HepG2 (cell line): ENCODE results near the gene GRM7. TPM values are rescaled to one million over a fixed set of nuclear protein-coding genes. Genes with fewer than 3 reads are reported as not detected.

Experiments
- ATAC-seq: fragments of 200-7000 bp; cut with Tn5 transposase; 3 replicates; pipeline ENCODE4 v1.9.1; 2020; ENCODE audit warnings: mild to moderate bottlenecking, moderate library complexity
- BruUV-seq: library from RNA; stranded (reverse); fragments of 400-500 nt; replicated peaks from 2 replicates; lab custom pipeline; 2021; lab: Mats Ljungman, UMichigan
- CTCF ChIA-PET: fragments of 300-600 bp; formaldehyde crosslinking; extraction: SDS; loops from one replicate; lab custom pipeline; 2021; ENCODE audit warnings: low total read pairs, inconsistent platforms, low intra/inter-chr PET ratio; lab: Yijun Ruan, JAX
- POLR2A ChIA-PET: fragments of 350-600 bp; sonication (Branson Sonifier 250); formaldehyde crosslinking; loops from one replicate; lab custom pipeline; 2020; ENCODE audit warnings: antibody characterized with exemption, inconsistent platforms; lab: Yijun Ruan, JAX
- DNase-seq: peaks from one replicate; pipeline ENCODE4 v3.0.0-alpha.2; 2015; ENCODE audit warnings: low spot score
- FAIRE-seq: peaks from 3 replicates; lab custom pipeline; 2011; peaks lifted over from hg19 to GRCh38; lab: Jason Lieb, UNC
- H2AFZ ChIP-seq: one replicate; pipeline ENCODE4 v1.6.1; 2011; ENCODE audit warnings: low read length, inconsistent platforms
- H3K27ac ChIP-seq: fragments of 300-600 bp; 3 replicates; pipeline ENCODE4 v1.8.0; 2011; ENCODE audit warnings: mixed run types, mild to moderate bottlenecking, mixed read lengths, low read length, inconsistent platforms; ENCODE audit not compliant: insufficient read depth; ENCODE audit errors: extremely low read length
- H3K27me3 ChIP-seq, 2 experiments: fragments of 200-600 bp in 1 of 2; 2 replicates in 1 of 2; 3 replicates in 1 of 2; pipeline versions ENCODE4 v1.6.0 to v1.8.0; 2011; ENCODE audit warnings: low read length in 2 of 2, mild to moderate bottlenecking in 2 of 2, moderate library complexity in 2 of 2, inconsistent platforms in 1 of 2; ENCODE audit not compliant: insufficient read depth in 2 of 2, control insufficient read depth in 1 of 2
- H3K36me3 ChIP-seq, 2 experiments: fragments of 200-600 bp in 1 of 2; replicated peaks in 1 of 2; 2 replicates in 1 of 2; 3 replicates in 1 of 2; pipeline versions ENCODE4 v1.5.1 to v1.8.0; 2011; ENCODE audit warnings: low read length in 2 of 2, inconsistent platforms in 1 of 2; ENCODE audit not compliant: insufficient read depth in 2 of 2, control insufficient read depth in 1 of 2
- H3K4me1 ChIP-seq: 2 replicates; pipeline ENCODE4 v1.5.1; 2012; ENCODE audit warnings: low read length, inconsistent platforms; ENCODE audit not compliant: insufficient read depth
- H3K4me2 ChIP-seq: 2 replicates; pipeline ENCODE4 v1.6.0; 2011; ENCODE audit warnings: low read depth, low read length, inconsistent platforms
- H3K4me3 ChIP-seq, 3 experiments: fragments of 200-600 bp in 1 of 3; sonication (generic), shearing (Covaris generic) in 1 of 3; replicated peaks in 1 of 3; 2 replicates each; pipeline ENCODE4 v1.5.1; 2011 to 2016; ENCODE audit warnings: low read length in 3 of 3, inconsistent platforms in 2 of 3, low read depth in 2 of 3, mild to moderate bottlenecking in 2 of 3, control low read depth in 1 of 3, mixed read lengths in 1 of 3; ENCODE audit not compliant: insufficient read depth in 1 of 3
- H3K79me2 ChIP-seq: one replicate; pipeline ENCODE4 v1.6.1; 2011; ENCODE audit warnings: low read length, inconsistent platforms; ENCODE audit not compliant: insufficient read depth
- H3K9ac ChIP-seq: 2 replicates; pipeline ENCODE4 v1.6.0; 2011; ENCODE audit warnings: mild to moderate bottlenecking, low read depth, low read length, inconsistent platforms; ENCODE audit not compliant: insufficient read depth
- H3K9me3 ChIP-seq: 2 replicates; pipeline ENCODE4 v1.5.1; 2012; ENCODE audit warnings: mild to moderate bottlenecking, low read length
- H4K20me1 ChIP-seq: 2 replicates; pipeline ENCODE4 v1.6.0; 2011; ENCODE audit warnings: inconsistent platforms, mild to moderate bottlenecking, low read length, moderate library complexity; ENCODE audit not compliant: insufficient read depth
- GATAD2A ChIP-seq: IDR thresholded peaks from 2 replicates; pipeline ENCODE4 v1.6.1; 2016
- GMEB1 ChIP-seq: sonication (generic); formaldehyde crosslinking; IDR thresholded peaks from 2 replicates; pipeline ENCODE4 v1.5.1; 2020; ENCODE audit warnings: missing genetic modification reagents, mild to moderate bottlenecking, borderline replicate concordance
- HNRNPK ChIP-seq: fragments of 200-400 bp; formaldehyde crosslinking; IDR thresholded peaks from 2 replicates; pipeline ENCODE4 v1.6.1; 2018; ENCODE audit warnings: low read length, low read depth, moderate library complexity, mild to moderate bottlenecking; ENCODE audit not compliant: poor library complexity, severe bottlenecking
- JUND ChIP-seq: sonication (generic); formaldehyde crosslinking; IDR thresholded peaks from 2 replicates; pipeline ENCODE4 v1.8.0; 2022; ENCODE audit warnings: mild to moderate bottlenecking, missing genetic modification reagents
- MAF1 ChIP-seq: sonication (generic); formaldehyde crosslinking; IDR thresholded peaks from 2 replicates; pipeline ENCODE4 v1.5.0; 2020; ENCODE audit warnings: missing genetic modification reagents, borderline replicate concordance
- PRDM10 ChIP-seq: sonication (generic); formaldehyde crosslinking; IDR thresholded peaks from 2 replicates; pipeline ENCODE4 v1.4.0; 2020; ENCODE audit warnings: low read depth, missing genetic modification reagents
- SMAD3 ChIP-seq: sonication (generic); formaldehyde crosslinking; IDR thresholded peaks from 2 replicates; pipeline ENCODE4 v1.4.0; 2020; ENCODE audit warnings: missing genetic modification reagents
- TIGD3 ChIP-seq: sonication (generic); formaldehyde crosslinking; IDR thresholded peaks from 2 replicates; pipeline ENCODE4 v1.5.1; 2020; ENCODE audit warnings: mild to moderate bottlenecking, missing genetic modification reagents, borderline replicate concordance
- ZBTB38 ChIP-seq: sonication (generic); formaldehyde crosslinking; IDR thresholded peaks from 2 replicates; pipeline ENCODE4 v1.5.1; 2020; ENCODE audit warnings: mild to moderate bottlenecking, missing genetic modification reagents
- ZNF205 ChIP-seq: IDR thresholded peaks from 2 replicates; pipeline ENCODE4 v1.6.1; 2018; ENCODE audit warnings: missing biosample characterization, missing genetic modification reagents
- ZNF34 ChIP-seq: sonication (generic); formaldehyde crosslinking; IDR thresholded peaks from 2 replicates; pipeline ENCODE4 v1.4.0; 2020; ENCODE audit warnings: mild to moderate bottlenecking, missing genetic modification reagents, borderline replicate concordance
- ZNF552 ChIP-seq: sonication (generic); formaldehyde crosslinking; IDR thresholded peaks from 2 replicates; pipeline ENCODE4 v1.9.0; 2022; ENCODE audit warnings: missing genetic modification reagents, mild to moderate bottlenecking, borderline replicate concordance
- ZNF703 ChIP-seq: sonication (generic); formaldehyde crosslinking; IDR thresholded peaks from 2 replicates; pipeline ENCODE4 v1.5.1; 2020; ENCODE audit warnings: missing genetic modification reagents, mild to moderate bottlenecking, moderate library complexity, borderline replicate concordance
- ZNF749 ChIP-seq: sonication (generic); formaldehyde crosslinking; IDR thresholded peaks from 2 replicates; pipeline ENCODE4 v1.8.0; 2022; ENCODE audit warnings: mild to moderate bottlenecking, missing genetic modification reagents, moderate library complexity, borderline replicate concordance
- ZNF768 ChIP-seq: sonication (generic); formaldehyde crosslinking; IDR thresholded peaks from 2 replicates; pipeline ENCODE4 v1.4.0; 2020; ENCODE audit warnings: missing genetic modification reagents
- WGBS: methylation state at CpG from one replicate; pipeline ENCODE4 v1.1.6; 2017; ENCODE audit warnings: low lambda C conversion rate; 5-methylcytosine and 5-hydroxymethylcytosine counted together
- in situ Hi-C: cut with HindIII; loops from 2 replicates; pipeline ENCODE4 v1.10.0; 2017; ENCODE audit warnings: low pct_unique_long_range_greater_than_20kb; ENCODE audit not compliant: extremely low pct_ligation_motif_present
- intact Hi-C: fragments of 100-400 bp; cut with micrococcal nuclease; formaldehyde crosslinking; loops from one replicate; pipeline ENCODE4 v1.10.0; 2022; ENCODE audit not compliant: unreplicated experiment
- polyA plus RNA-seq, 8 experiments: library from polyadenylated mRNA; depleted of rRNA in 3 of 8; stranded (reverse) in 7 of 8; unstranded in 1 of 8; fragments of >200 nt; fragmentation: Illumina TruSeq in 4 of 8; extraction: Trizol in 4 of 8; gene quantifications; 2 replicates each; pipeline versions ENCODE4 v1.2.1 to v1.2.3, GENCODE V29; 2011 to 2016; ENCODE audit warnings: low read depth in 4 of 8, missing spikeins in 1 of 8, mixed read lengths in 1 of 8; ENCODE audit not compliant: insufficient read depth in 1 of 8
- total RNA-seq, 5 experiments: library from RNA; depleted of rRNA; stranded (reverse); fragments of >200 nt; fragmentation: Illumina TruSeq; extraction: Trizol; gene quantifications; 2 replicates each; pipeline ENCODE4 v1.2.3, GENCODE V29; 2016; ENCODE audit warnings: low read depth in 1 of 5

GRM7 gene
- total and polyA plus RNA-seq, 2 of the 13 experiments (the other 11 are each of a cell fraction or from before 2014, with no cell fraction given), result not detected

GRCh38 chr3:7293286-7293685 lies 432.4 kb downstream of the GRM7 start:
- BruUV-seq, result no TSS peak
- 21% methylated on average over 7 of the region's 7 CpGs for WGBS
- Histone ChIP-seq H3K4me1 (no peaks in the 10 kb centered on the region), H2AFZ (no peak overlapping the region), H3K79me2 (no peaks in the 10 kb centered on the region), H3K27ac (no peak overlapping the region), H3K9ac (no peak overlapping the region), H3K27me3 (no peaks in the 10 kb centered on the region), H3K4me2 (no peak overlapping the region), H3K4me3 (no peak overlapping the region), H4K20me1 (no peaks in the 10 kb centered on the region), H3K36me3 (no peaks in the 10 kb centered on the region), H3K9me3 (peaks cover 71% of the 10 kb centered on the region)
- no peak for ATAC-seq
- CTCF ChIA-PET, result no interaction called here
- intact Hi-C loops, result no loop called here
- no peak for FAIRE-seq
- DNase-seq, result no peak
- in situ Hi-C loops, result no loop called here
- POLR2A ChIA-PET, result no interaction called here
- TF ChIP-seq JUND (no peak), ZBTB38 (no peak), ZNF768 (CRISPR knock-in tag) (no peak), ZNF34 (no peak), TIGD3 (no peak), ZNF552 (CRISPR knock-in tag) (no peak), GMEB1 (CRISPR knock-in tag) (no peak), MAF1 (CRISPR knock-in tag) (no peak), ZNF749 (CRISPR knock-in tag) (no peak), PRDM10 (CRISPR knock-in tag) (no peak), GATAD2A (CRISPR knock-in tag) (no peak), SMAD3 (CRISPR knock-in tag) (no peak), ZNF703 (CRISPR knock-in tag) (no peak), ZNF205 (CRISPR knock-in tag) (no peak), HNRNPK (no peak)
